H7 (cell line): Measurements from ENCODE around the gene AMTN. TPM values are rescaled to one million over a fixed set of nuclear protein-coding genes. Genes with fewer than 3 reads are reported as not detected.

ENCODE experiments used
- total RNA-seq: library from RNA; depleted of rRNA; stranded (reverse); fragments of >200 nt; shearing (Covaris generic); gene quantifications from 2 replicates; pipeline ENCODE4 v1.2.3, GENCODE V29; 2014; rRNA removed

Gene AMTN
- total RNA-seq, 1 experiment from 2014 or later: not detected

Other genes with a start within 250 kb of the AMTN start
- not detected in 2 replicates for gene CABS1, start 183.6 kb upstream of the AMTN start, total RNA-seq
- not detected in 2 replicates for gene SMR3A, start 157.8 kb upstream of the AMTN start, total RNA-seq
- gene SMR3B, start 135.4 kb upstream of the AMTN start, total RNA-seq: not detected in 2 replicates
- not detected in 2 replicates for gene OPRPN, start 120.6 kb upstream of the AMTN start, total RNA-seq
- gene MUC7, start 46.4 kb upstream of the AMTN start, total RNA-seq: not detected in 2 replicates
- not detected in 2 replicates for gene AMBN, start 73.7 kb downstream of the AMTN start, total RNA-seq
- not detected in 2 replicates for gene ENAM, start 110.2 kb downstream of the AMTN start, total RNA-seq
- not detected in 2 replicates for gene JCHAIN, start 147.9 kb downstream of the AMTN start, total RNA-seq
- 11.5 and 12.3 TPM in 2 replicates for gene UTP3, start 170.0 kb downstream of the AMTN start, total RNA-seq
- gene RUFY3, start 203.4 kb downstream of the AMTN start, total RNA-seq: 32.7 and 38.4 TPM in 2 replicates